Mucosa of descending colon (tissue), 3 donors: ENCODE results near the gene PDS5A. TPM values are rescaled to one million over a fixed set of nuclear protein-coding genes. Genes with fewer than 3 reads are reported as not detected.

Experiments used
- ATAC-seq: fragments of 200-7000 bp; cut with Tn5 transposase; one replicate; pipeline ENCODE4 v1.9.1; 2020; ENCODE audit warnings: mild to moderate bottlenecking, moderate library complexity
- DNase-seq, 3 donors: peaks; one replicate each; pipeline ENCODE4 v3.0.0-alpha.2; 2020
- H3K36me3 ChIP-seq: fragments of 200-600 bp; one replicate; pipeline ENCODE4 v1.8.0; 2021; ENCODE audit warnings: low read depth, mild to moderate bottlenecking
- H3K4me1 ChIP-seq: fragments of 200-600 bp; one replicate; pipeline ENCODE4 v1.8.0; 2021; ENCODE audit warnings: low read depth, mild to moderate bottlenecking
- H3K4me3 ChIP-seq: fragments of 200-600 bp; one replicate; pipeline ENCODE4 v1.8.0; 2021; ENCODE audit warnings: mild to moderate bottlenecking
- H3K9me3 ChIP-seq: fragments of 200-600 bp; one replicate; pipeline ENCODE4 v1.8.0; 2021; ENCODE audit warnings: mild to moderate bottlenecking
- intact Hi-C, 2 donors: fragments of 100-400 bp; cut with DNase I in 1 of 2; cut with micrococcal nuclease in 1 of 2; formaldehyde crosslinking; loops; one replicate each; pipeline versions ENCODE4 v1.11.0 to v1.11.1; 2022; cut with DNase I, micrococcal nuclease
- total RNA-seq, 3 donors: library from RNA; stranded (reverse); fragmentation: NEBNext Ultra II Directional in 2 of 3; extraction: Animal tissue kit (Norgen Biotek cat#: 25700) in 2 of 3; gene quantifications; one replicate each; pipeline versions ENCODE4 v1.2.1 to v1.2.4, GENCODE V29; 2021 to 2023
- TF ChIP-seq, protein P1 (sequence below): fragments of 200-600 bp; IDR thresholded peaks from one replicate; pipeline ENCODE4 v1.8.0; 2022; ENCODE audit warnings: antibody characterized with exemption, mild to moderate bottlenecking
- donor health status: DM: no; HTN: no; CAD: no; lungs with moderate emphysema.
- donor health status: DM: no; HTN: no; CAD: no.
- donor health status: DM: no; HTN: yes; CAD: no.

Gene PDS5A
- total RNA-seq, 3 donors from 2014 or later: 53.4 to 68.3 (median 64.7) TPM

DNA sequence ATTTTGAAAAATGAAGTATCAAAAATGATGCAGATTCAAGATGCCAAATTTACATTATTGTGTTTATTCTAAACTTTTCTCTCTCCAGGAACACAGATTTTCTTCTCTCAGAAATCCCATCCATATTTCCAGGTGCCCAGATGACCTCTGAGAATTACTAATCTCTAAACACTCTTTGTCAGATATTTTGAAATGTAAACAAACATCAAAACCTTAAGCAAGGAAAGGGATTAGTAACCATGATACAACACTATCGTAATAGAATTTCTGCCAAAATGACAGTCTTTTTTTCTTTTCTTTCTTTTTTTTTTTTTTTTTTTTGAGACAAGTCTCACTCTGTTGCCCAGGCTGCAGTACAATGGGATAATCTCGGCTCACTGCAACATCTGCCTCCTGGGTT lies 76.7 kb downstream of the PDS5A start:
- intact Hi-C loops: no loop called here
- TF ChIP-seq, protein P1, sequence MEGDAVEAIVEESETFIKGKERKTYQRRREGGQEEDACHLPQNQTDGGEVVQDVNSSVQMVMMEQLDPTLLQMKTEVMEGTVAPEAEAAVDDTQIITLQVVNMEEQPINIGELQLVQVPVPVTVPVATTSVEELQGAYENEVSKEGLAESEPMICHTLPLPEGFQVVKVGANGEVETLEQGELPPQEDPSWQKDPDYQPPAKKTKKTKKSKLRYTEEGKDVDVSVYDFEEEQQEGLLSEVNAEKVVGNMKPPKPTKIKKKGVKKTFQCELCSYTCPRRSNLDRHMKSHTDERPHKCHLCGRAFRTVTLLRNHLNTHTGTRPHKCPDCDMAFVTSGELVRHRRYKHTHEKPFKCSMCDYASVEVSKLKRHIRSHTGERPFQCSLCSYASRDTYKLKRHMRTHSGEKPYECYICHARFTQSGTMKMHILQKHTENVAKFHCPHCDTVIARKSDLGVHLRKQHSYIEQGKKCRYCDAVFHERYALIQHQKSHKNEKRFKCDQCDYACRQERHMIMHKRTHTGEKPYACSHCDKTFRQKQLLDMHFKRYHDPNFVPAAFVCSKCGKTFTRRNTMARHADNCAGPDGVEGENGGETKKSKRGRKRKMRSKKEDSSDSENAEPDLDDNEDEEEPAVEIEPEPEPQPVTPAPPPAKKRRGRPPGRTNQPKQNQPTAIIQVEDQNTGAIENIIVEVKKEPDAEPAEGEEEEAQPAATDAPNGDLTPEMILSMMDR: no peak
- ATAC-seq: no peak

DNA sequence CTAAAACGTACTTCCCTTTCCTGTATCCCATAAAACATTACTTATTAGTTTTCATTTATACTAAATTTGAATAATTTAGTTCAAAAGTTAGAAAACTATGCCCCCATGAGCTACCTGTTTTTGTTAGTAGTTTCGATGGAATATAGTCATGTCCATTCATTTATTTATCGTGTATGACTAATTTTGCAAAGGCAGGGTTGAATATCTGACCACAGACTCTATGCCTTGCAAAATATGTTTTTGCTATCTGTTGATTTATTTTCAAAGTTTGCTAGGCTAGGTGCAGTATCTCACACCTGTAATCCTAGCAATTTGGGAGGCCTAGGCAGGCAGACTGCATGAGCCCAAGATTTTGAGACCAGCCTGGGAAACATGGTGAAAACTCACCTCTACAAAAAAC lies 78.4 kb downstream of the PDS5A start:
- DNase-seq (no peak), ATAC-seq (no peak)
- H3K4me1 ChIP-seq: no peaks in the 10 kb centered on the region
- intact Hi-C loops: no loop called here
- no peaks in the 10 kb centered on the region for H3K9me3 ChIP-seq
- H3K36me3 ChIP-seq: peaks cover 9% of the 10 kb centered on the region
- TF ChIP-seq, protein P1: no peak
- H3K4me3 ChIP-seq: no peak overlapping the region

More for the DNA sequence above, 76.7 kb downstream of the PDS5A start:
- DNase-seq: no peak
- no peaks in the 10 kb centered on the region for H3K9me3 ChIP-seq
- H3K36me3 ChIP-seq: peaks cover 9% of the 10 kb centered on the region
- no peaks in the 10 kb centered on the region for H3K4me1 ChIP-seq
- no peak overlapping the region for H3K4me3 ChIP-seq

DNA sequence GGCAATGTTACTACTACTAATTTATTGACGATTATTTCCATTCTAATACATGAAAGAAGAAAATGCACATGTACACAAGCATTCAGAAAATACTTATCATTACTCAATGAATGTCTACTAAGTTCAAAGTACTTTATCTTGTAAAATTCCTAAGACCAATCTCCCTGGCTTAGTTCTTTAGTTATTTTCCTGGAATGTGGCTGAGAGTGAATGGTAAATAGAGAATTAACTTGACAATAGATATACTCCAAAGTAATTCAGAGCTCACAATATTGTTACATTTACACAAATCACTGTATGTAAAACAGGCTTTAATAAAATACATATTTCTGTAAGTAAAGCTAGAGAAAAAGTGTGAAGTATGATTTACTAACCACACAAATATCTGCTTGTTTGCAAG lies 79.7 kb downstream of the PDS5A start:
- no peak overlapping the region for H3K4me3 ChIP-seq
- DNase-seq (no peak), ATAC-seq (no peak)
- no peaks in the 10 kb centered on the region for H3K4me1 ChIP-seq
- H3K9me3 ChIP-seq: no peaks in the 10 kb centered on the region
- intact Hi-C loops: no loop called here
- H3K36me3 ChIP-seq: peaks cover 9% of the 10 kb centered on the region
- TF ChIP-seq, protein P1: no peak

DNA sequence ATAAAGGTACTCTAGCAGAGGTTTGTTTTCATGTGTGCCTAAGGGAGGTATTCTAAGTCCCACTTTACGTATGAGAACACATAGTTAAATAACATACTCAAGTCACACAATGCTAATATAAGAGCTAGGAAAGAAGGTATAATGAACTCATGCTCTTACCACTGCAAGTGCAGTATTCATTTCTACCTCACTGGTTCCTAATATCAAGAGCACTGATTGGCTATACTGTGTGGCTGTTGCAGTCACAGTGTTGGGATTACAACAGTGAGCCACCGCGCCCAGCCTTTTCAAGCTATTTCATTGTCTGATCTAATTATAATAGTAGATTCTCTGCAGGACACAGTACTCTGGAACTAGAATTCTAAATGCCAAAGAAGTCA lies 84.0 kb downstream of the PDS5A start:
- ATAC-seq: no peak

DNA sequence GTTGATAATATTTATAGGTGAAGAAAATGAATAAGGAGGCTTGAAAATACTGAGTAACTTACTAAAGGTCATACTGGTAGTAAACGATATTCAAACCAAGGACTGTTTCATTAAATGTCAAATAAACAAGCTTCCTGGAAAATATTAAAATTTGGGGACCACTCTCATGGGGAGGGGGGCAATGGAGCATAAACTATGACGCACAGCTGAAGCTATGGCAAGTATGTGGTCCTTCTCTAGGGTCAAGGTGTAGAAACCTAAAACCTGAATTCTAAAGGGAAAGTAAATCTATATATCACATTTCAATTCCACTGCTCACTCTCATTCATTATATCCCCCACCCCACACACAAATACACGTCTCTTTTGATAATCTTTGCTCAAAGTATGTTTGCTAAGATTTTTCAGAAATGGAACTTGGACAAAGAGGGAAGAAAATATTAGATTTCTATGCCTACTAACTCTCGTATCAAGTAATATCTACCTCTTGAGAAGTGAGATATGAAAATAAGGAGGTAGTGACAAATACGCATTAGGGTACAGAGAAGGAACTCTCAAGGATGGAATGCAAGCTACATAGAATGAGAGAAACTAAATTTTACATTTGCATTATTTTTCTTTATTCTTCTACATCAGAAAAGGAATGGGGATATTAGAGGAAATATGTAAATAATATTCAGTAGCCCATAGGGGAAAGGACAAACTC lies 84.6 kb downstream of the PDS5A start:
- no peaks in the 10 kb centered on the region for H3K9me3 ChIP-seq
- DNase-seq (no peak), ATAC-seq (no peak)
- intact Hi-C loops: no loop called here
- TF ChIP-seq, protein P1: no peak
- H3K4me3 ChIP-seq: no peak overlapping the region
- H3K4me1 ChIP-seq: no peaks in the 10 kb centered on the region
- peaks cover 9% of the 10 kb centered on the region for H3K36me3 ChIP-seq

More for the DNA sequence above, 84.0 kb downstream of the PDS5A start:
- intact Hi-C loops: no loop called here
- Histone ChIP-seq H3K36me3 (peaks cover 9% of the 10 kb centered on the region), H3K9me3 (no peaks in the 10 kb centered on the region), H3K4me1 (no peaks in the 10 kb centered on the region), H3K4me3 (no peak overlapping the region)
- TF ChIP-seq, protein P1: no peak
- DNase-seq: no peak
